NCI-H187 treated with DMSO at 0.1 percent for 48 hours (cell line): ENCODE data around the gene CNN2.

Experiments
- DNase-seq: peaks from one replicate; lab custom pipeline; 2025; lab: John Stamatoyannopoulos, UW

Gene CNN2

DNA sequence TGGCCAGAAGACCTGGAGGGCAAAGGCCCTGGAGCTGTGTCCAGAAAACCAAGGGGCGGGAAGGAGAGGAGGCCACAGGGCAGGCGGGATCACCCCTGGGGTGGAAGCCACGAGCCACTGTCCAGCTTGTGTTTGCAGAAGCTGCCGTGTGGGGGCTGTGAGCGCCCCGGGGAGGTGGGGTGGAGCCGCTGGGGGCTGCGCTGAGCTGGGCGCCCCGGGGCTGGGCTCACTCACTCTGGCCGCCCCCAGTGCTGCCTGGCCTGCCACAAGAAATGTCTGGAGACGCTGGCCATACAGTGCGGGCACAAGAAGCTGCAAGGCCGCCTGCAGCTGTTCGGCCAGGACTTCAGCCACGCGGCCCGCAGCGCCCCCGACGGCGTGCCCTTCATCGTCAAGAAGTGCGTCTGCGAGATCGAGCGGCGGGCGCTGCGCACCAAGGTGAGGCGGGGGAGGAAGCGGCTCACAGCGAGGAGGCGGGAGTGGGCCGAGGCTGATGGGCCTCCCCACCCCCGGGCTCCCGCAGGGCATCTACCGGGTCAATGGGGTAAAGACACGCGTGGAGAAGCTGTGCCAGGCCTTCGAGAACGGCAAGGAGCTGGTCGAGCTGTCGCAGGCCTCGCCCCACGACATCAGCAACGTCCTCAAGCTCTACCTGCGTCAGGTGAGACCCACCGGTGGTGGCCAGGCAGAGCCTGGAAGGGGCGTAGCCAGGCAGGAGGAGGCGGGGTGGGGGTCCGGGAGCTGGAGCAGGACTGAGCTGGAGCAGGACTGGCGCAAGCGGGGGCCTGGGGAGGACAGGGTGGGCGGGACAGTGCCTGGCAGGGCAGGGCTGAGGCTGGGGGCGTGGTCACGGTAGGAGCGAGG lies 55.1 kb downstream of the CNN2 start:
- DNase-seq, result no peak

GRCh38 chr19:1082165-1082927 lies 55.9 kb downstream of the CNN2 start:
- peak; percentile 94 for DNase-seq

- DNase-seq, result no peak
Observed at GRCh38 chr19:1082928-1083816, 56.8 kb downstream of the CNN2 start.

- no peak for DNase-seq
Observed at GRCh38 chr19:1084024-1084868, 57.8 kb downstream of the CNN2 start.

DNA sequence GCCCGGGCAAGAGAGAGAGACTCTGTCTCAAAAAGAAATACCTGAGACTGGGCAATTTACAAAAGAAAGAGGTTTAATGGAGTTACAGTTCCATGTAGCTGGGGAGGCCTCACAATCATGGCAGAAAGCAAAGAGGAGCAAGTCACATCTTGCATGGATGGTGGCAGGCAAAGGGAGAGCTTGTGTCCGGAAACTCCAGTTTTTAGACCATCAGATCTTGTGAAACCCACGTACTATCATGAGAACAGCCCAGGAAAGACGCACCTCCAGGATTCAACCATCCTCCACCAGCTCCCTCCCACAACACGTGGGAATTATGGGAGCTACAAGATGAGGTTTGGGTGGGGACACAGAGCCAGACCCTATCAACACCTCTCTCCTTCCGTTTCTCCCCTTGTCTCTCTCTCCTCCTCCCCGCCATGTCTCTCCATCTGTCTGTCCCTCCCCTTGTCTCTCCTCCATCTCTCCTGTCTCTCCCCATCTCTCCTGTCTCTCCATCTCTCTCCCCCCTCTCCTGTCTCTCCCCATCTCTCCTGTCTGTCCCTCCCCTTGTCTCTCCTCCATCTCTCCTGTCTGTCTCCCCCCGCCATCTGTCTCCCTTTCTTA lies 58.7 kb downstream of the CNN2 start:
- DNase-seq, result no peak

GRCh38 chr19:1085676-1086442 lies 59.5 kb downstream of the CNN2 start:
- no peak for DNase-seq

GRCh38 chr19:1086613-1087012 lies 60.2 kb downstream of the CNN2 start:
- no peak for DNase-seq

GRCh38 chr19:1087813-1088415 lies 61.5 kb downstream of the CNN2 start:
- no peak for DNase-seq

DNA sequence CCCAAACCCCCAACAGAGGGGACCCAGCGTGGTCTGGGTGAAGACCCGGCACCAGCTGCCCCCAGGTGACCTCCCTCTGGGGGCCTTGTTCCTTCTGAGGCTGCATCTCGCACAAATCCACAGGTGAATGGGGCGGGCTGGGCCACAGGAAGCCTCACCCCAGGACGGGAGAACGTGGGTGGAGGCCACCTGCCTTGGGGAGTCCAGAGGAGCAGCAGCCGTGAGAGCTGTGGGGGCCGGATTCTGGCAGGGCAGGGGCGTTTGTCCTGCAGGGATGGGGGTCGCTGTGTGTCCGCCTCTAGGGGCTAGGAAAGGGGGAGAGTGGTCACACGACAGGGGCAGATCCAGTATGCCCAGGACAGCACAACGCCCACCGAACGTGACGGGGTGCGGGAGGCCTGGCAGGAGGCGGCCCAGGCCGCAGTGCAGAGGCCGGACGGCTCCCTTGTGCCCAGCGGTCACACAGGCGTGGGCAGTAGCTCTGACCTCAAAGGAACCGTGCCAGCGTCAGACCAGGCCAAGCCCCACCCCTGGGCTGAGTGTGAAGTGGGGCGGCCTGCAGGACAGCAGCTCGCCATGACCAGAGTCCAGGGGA lies 62.1 kb downstream of the CNN2 start:
- no peak for DNase-seq
